Spleen (tissue), 11 donors: ENCODE measurements around the gene DTNB. TPM values are rescaled to one million over a fixed set of nuclear protein-coding genes. Genes with fewer than 3 reads are reported as not detected.

ENCODE experiments used
- DNase-seq: peaks from one replicate; pipeline ENCODE4 v3.0.0-alpha.2; 2020
- H3K27ac ChIP-seq, 8 donors: fragments of 200-600 bp; sonication (generic) in 7 of 8; 1 replicate in 4 of 8; 2 replicates in 4 of 8; pipeline versions ENCODE4 v1.5.0 to v1.8.0; 2016 to 2021; ENCODE audit warnings: inconsistent platforms in 4 of 8, mild to moderate bottlenecking in 4 of 8, moderate library complexity in 1 of 8
- H3K27me3 ChIP-seq, 7 donors: fragments of 200-600 bp; sonication (generic) in 6 of 7; replicated peaks in 1 of 7; 1 replicate in 4 of 7; 2 replicates in 3 of 7; pipeline versions ENCODE4 v1.5.0 to v1.8.0; 2016 to 2021; ENCODE audit warnings: inconsistent platforms in 3 of 7, mild to moderate bottlenecking in 1 of 7
- H3K36me3 ChIP-seq, 6 donors: fragments of 200-600 bp; sonication (generic) in 5 of 6; 1 replicate in 4 of 6; 2 replicates in 2 of 6; pipeline versions ENCODE4 v1.5.0 to v1.8.0; 2016 to 2021; ENCODE audit warnings: inconsistent platforms in 2 of 6
- H3K4me1 ChIP-seq, 6 donors: fragments of 200-600 bp; sonication (generic) in 5 of 6; 1 replicate in 3 of 6; 2 replicates in 3 of 6; pipeline versions ENCODE4 v1.5.0 to v1.8.0; 2016 to 2021; ENCODE audit warnings: inconsistent platforms in 3 of 6
- H3K4me3 ChIP-seq, 8 donors: fragments of 200-600 bp; sonication (generic) in 7 of 8; 1 replicate in 4 of 8; 2 replicates in 4 of 8; pipeline versions ENCODE4 v1.5.0 to v1.8.0; 2016 to 2021; ENCODE audit warnings: inconsistent platforms in 4 of 8, mild to moderate bottlenecking in 4 of 8, moderate library complexity in 2 of 8
- H3K9me3 ChIP-seq, 8 donors: fragments of 200-600 bp; sonication (generic) in 7 of 8; 1 replicate in 4 of 8; 2 replicates in 4 of 8; pipeline versions ENCODE4 v1.5.0 to v1.8.0; 2016 to 2021; ENCODE audit warnings: inconsistent platforms in 4 of 8
- CTCF ChIP-seq, 11 experiments: fragments of 200-600 bp in 7 of 11; fragments of 450-650 bp in 4 of 11; sonication (generic) in 4 of 11; IDR thresholded peaks in 8 of 11; conservative IDR thresholded peaks in 3 of 11; 1 replicate in 7 of 11; 2 replicates in 4 of 11; pipeline versions ENCODE4 v1.4.0 to v1.8.0; 2016 to 2021; ENCODE audit warnings: antibody characterized with exemption in 11 of 11, inconsistent platforms in 4 of 11, mild to moderate bottlenecking in 1 of 11
- POLR2A ChIP-seq, 3 donors: fragments of 450-650 bp; IDR thresholded peaks; one replicate each; pipeline ENCODE4 v1.5.1; 2017; ENCODE audit warnings: antibody characterized with exemption in 3 of 3, mild to moderate bottlenecking in 1 of 3
- POLR2AphosphoS5 ChIP-seq, 3 donors: sonication (generic); formaldehyde crosslinking; IDR thresholded peaks; one replicate each; pipeline ENCODE4 v1.5.1; 2017; ENCODE audit warnings: antibody characterized with exemption in 3 of 3
- WGBS, 5 donors: extraction: QIAGEN DNeasy Blood & Tissue Kit in 3 of 5; methylation state at CpG; one replicate each; pipeline versions ENCODE4 v1.1.5 to v1.1.7; 2013 to 2018; 5-methylcytosine and 5-hydroxymethylcytosine counted together
- intact Hi-C: fragments of 100-400 bp; cut with DNase I; formaldehyde crosslinking; loops from one replicate; pipeline ENCODE4 v1.15.0; 2023; ENCODE audit warnings: low total_unique reads
- polyA plus RNA-seq, 3 donors: library from polyadenylated mRNA; stranded (reverse); fragments of 200-250 nt; gene quantifications; one replicate each; pipeline ENCODE4 v1.2.1, GENCODE V29; 2013
- total RNA-seq, 7 donors: library from RNA; depleted of rRNA in 3 of 7; stranded (reverse); fragments of >200 nt in 3 of 7; fragmentation: NEBNext Ultra II Directional in 4 of 7; extraction: Animal tissue kit (Norgen Biotek cat#: 25700) in 4 of 7; gene quantifications; one replicate each; pipeline versions ENCODE4 v1.1.0 to v1.2.1, GENCODE V29; 2016 to 2021
- donor health status: healthy with polysubstance abuse.
- donor health status: DM: no; HTN: no; CAD: no; lungs with moderate emphysema.
- donor health status: DM: no; HTN: no; CAD: no.
- donor health status: Bipolar disorder and iron deficiency.
- donor health status: healthy.
- donor health status: DM: no; HTN: no; CAD: no.
- donor health status: DM: yes; HTN: yes; CAD: no.

The DTNB gene
- total and polyA plus RNA-seq, 10 donors = 4.5 to 28.9 (median 20.4) TPM

DNA sequence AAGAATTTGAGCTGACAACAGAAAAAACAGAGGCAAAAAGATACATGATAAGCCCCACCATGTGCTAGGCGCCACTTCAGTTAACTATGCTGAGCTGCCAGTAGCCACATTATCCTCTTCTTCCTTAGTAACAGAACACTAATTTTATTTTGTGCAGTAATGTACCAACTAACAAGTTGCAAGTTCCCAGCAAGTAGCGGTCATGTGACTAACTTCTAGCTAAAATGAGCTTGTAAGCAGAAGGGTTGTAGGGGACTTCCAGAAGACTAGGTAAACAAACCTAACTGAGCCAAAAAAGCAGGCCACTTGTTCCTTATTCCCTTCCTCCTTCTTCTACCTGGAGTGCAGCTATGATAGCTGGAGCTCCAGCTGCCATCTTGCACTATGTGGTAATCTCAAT, 75.5 kb downstream of the DTNB start:
- intact Hi-C loops = no loop called here
- H3K36me3 ChIP-seq = no peaks in the 10 kb centered on the region
- H3K9me3 ChIP-seq = no peaks in the 10 kb centered on the region
- no peak for DNase-seq
- no peak for TF ChIP-seq CTCF (IDR thresholded peaks at IDR 0.05 in 8 of 11, conservative IDR thresholded peaks at IDR 0.05 in 3 of 11)
- no peak for TF ChIP-seq POLR2AphosphoS5 (IDR thresholded peaks at IDR 0.05)
- no peak for TF ChIP-seq POLR2A (IDR thresholded peaks at IDR 0.05)
- H3K27ac ChIP-seq = no peak overlapping the region
- H3K27me3 ChIP-seq = no peaks in the 10 kb centered on the region
- no peak overlapping the region for H3K4me3 ChIP-seq
- 78 to 98% (median 92%) methylated on average over 2 of the region's 2 CpGs for WGBS, 5 donors
- H3K4me1 ChIP-seq = peaks cover 0 to 2% (median 0%) of the 10 kb centered on the region in 6 donors

DNA sequence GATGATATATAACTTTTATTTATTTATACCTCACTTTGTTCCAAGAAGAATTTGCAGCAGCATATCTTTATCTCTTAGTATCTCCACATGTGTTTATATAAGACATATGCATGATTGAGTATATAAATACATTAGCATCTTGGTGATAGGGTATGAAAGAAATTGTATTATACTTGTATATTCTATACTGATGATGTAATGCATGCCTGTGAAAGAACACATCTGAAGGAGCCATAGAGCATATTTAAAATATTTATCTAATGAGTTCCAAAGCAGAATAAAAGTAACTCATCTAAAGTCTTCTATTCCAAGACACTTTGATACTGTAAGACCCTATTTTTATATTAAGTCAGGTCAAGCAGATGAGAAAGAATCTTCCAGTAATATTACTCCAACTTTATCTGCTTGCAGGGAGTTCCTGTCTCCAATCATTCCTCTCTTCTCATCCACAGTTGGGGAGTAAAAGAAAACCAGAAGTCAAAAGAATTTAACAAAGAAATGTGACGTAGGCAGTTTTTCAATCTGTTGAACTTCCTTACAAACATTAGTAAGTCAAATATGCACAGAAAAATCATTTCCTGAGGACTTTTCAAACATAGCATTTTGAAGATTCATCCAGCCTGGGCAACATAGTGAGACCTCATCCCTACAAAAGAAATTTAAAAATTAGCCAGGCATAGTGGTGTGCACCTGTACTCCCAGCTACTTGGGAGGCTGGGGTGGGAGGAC, 76.7 kb downstream of the DTNB start:
- H3K4me3 ChIP-seq = no peak overlapping the region
- TF ChIP-seq POLR2A (IDR thresholded peaks at IDR 0.05) (no peak), CTCF (IDR thresholded peaks at IDR 0.05 in 8 of 11, conservative IDR thresholded peaks at IDR 0.05 in 3 of 11) (no peak), POLR2AphosphoS5 (IDR thresholded peaks at IDR 0.05) (no peak)
- 55 to 83% (median 65%) methylated on average over 1 of the region's 1 CpG for whole genome bisulfite sequencing, 5 donors
- H3K27me3 ChIP-seq = no peaks in the 10 kb centered on the region
- no peaks in the 10 kb centered on the region for H3K9me3 ChIP-seq
- H3K4me1 ChIP-seq = peaks cover 0 to 14% (median 9%) of the 10 kb centered on the region in 6 donors
- intact Hi-C loops = no loop called here
- no peak for DNase-seq
- no peaks in the 10 kb centered on the region for H3K36me3 ChIP-seq
- H3K27ac ChIP-seq = no peak overlapping the region

DNA sequence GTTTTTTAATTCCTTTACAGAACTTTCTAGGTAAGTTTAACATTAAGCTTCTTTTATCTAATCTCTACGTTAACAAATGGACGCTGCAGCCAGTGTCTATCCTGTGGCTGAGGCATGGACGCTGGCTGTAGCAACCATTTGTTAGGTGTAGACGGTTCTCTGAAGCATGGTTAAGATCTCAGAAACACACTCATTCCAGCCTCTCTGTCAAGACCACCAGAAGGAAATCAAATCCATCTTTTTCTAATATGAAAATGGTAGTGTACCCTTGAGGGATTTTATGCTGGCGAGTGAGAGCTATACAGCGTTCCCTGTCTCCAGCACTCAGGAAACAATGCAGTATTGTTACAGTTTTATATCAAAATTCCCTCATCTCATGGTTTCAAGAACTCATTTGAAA, 78.0 kb downstream of the DTNB start:
- Histone ChIP-seq H3K27me3 (no peaks in the 10 kb centered on the region), H3K27ac (no peak overlapping the region), H3K36me3 (no peaks in the 10 kb centered on the region), H3K4me3 (no peak overlapping the region), H3K4me1 (peaks cover 0 to 21% (median 13%) of the 10 kb centered on the region in 6 donors), H3K9me3 (no peaks in the 10 kb centered on the region)
- no peak for DNase-seq
- intact Hi-C loops = no loop called here
- TF ChIP-seq POLR2A (IDR thresholded peaks at IDR 0.05) = no peak
- TF ChIP-seq CTCF (IDR thresholded peaks at IDR 0.05 in 8 of 11, conservative IDR thresholded peaks at IDR 0.05 in 3 of 11) = no peak
- TF ChIP-seq POLR2AphosphoS5 (IDR thresholded peaks at IDR 0.05) = no peak
- 91 to 96% (median 95%) methylated on average over 6 of the region's 6 CpGs for WGBS, 5 donors

DNA sequence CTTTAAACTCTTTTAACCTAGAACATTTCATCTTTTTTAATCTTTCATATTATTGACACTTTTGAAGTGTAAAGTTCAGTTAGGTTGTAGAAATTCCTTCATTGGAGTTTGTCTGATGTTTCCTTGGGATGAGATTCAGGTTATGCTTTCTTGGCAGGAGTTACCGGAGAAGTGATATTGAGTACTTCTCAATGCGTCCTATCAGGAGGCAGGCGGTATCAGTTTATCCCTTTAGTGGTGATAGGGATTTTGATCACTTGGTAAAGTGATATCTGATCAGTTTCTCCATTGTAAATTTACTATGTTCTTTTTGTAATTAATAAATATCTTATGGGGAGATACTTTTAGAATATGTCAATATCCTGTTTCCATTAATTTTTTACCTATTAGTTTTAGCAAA, 78.4 kb downstream of the DTNB start:
- no peaks in the 10 kb centered on the region for H3K27me3 ChIP-seq
- DNase-seq = no peak
- no peaks in the 10 kb centered on the region for H3K36me3 ChIP-seq
- H3K4me1 ChIP-seq = peaks cover 0 to 21% (median 13%) of the 10 kb centered on the region in 6 donors
- intact Hi-C loops = no loop called here
- no peak overlapping the region for H3K27ac ChIP-seq
- no peaks in the 10 kb centered on the region for H3K9me3 ChIP-seq
- 95 to 98% (median 96%) methylated on average over 3 of the region's 3 CpGs for WGBS, 5 donors
- H3K4me3 ChIP-seq = no peak overlapping the region
- TF ChIP-seq POLR2A (IDR thresholded peaks at IDR 0.05) (no peak), CTCF (IDR thresholded peaks at IDR 0.05 in 8 of 11, conservative IDR thresholded peaks at IDR 0.05 in 3 of 11) (no peak), POLR2AphosphoS5 (IDR thresholded peaks at IDR 0.05) (no peak)
